Measurements from ENCODE around the gene GPR35.
"Not testable (repeated sequence)": the region's sequence is repeated elsewhere in the genome, so short reads cannot be mapped to it uniquely, and the experiment has no call there.

The GPR35 gene

GRCh38 chr2:240603081-240603835, 22.0 kb upstream of the GPR35 start:
- no peak for DNase-seq

- DNase-seq: no peak
Measured at GRCh38 chr2:240603846-240604245, 21.4 kb upstream of the GPR35 start.

GRCh38 chr2:240604291-240604938, 20.9 kb upstream of the GPR35 start:
- DNase-seq: no peak

- DNase-seq: no peak
Measured at GRCh38 chr2:240604939-240605716, 20.2 kb upstream of the GPR35 start.

GRCh38 chr2:240605867-240606743, 19.2 kb upstream of the GPR35 start:
- DNase-seq: no peak

GRCh38 chr2:240611601-240612210, 13.6 kb upstream of the GPR35 start:
- no peak for DNase-seq

GRCh38 chr2:240613781-240614180, 11.5 kb upstream of the GPR35 start:
- DNase-seq: no peak

GRCh38 chr2:240614391-240614790, 10.9 kb upstream of the GPR35 start:
- DNase-seq: no peak

- DNase-seq: no peak
Measured at GRCh38 chr2:240615396-240615795, 9.9 kb upstream of the GPR35 start.

- no peak for DNase-seq
Measured at GRCh38 chr2:240615820-240616547, 9.3 kb upstream of the GPR35 start.

GRCh38 chr2:240616860-240617666, 8.2 kb upstream of the GPR35 start:
- DNase-seq: not testable (repeated sequence)

- no peak for DNase-seq
Measured at GRCh38 chr2:240618776-240619175, 6.5 kb upstream of the GPR35 start.

GRCh38 chr2:240619506-240620148, 5.7 kb upstream of the GPR35 start:
- DNase-seq: no peak

GRCh38 chr2:240620149-240620731, 5.0 kb upstream of the GPR35 start:
- DNase-seq: no peak

GRCh38 chr2:240620859-240621258, 4.4 kb upstream of the GPR35 start:
- DNase-seq: no peak

- DNase-seq: no peak
Measured at GRCh38 chr2:240622060-240622411, 3.2 kb upstream of the GPR35 start.

- DNase-seq: no peak
Measured at GRCh38 chr2:240622531-240623235, 2.6 kb upstream of the GPR35 start.

GRCh38 chr2:240623531-240624010, 1.7 kb upstream of the GPR35 start:
- no peak for DNase-seq

All from NCI-H2171 treated with DMSO at 0.1 percent for 48 hours (cell line).